ENCODE results near the gene KCNMA1. TPM values are rescaled to one million over a fixed set of nuclear protein-coding genes. Genes with fewer than 3 reads are reported as not detected.

Gene KCNMA1
- total RNA-seq, 1 donor from 2014 or later: 95.5 TPM

GRCh38 chr10:77351386-77351785 lies 286.2 kb downstream of the KCNMA1 start:
- H3K27me3 Mint-ChIP-seq (ENCODE audit: unreplicated experiment): no peaks in the 10 kb centered on the region
- no peaks in the 10 kb centered on the region for H3K9me3 Mint-ChIP-seq (ENCODE audit: unreplicated experiment)
- H3K4me1 Mint-ChIP-seq (ENCODE audit: unreplicated experiment): peaks cover 44% of the 10 kb centered on the region
- H3K36me3 Mint-ChIP-seq (ENCODE audit: unreplicated experiment): peaks cover 3% of the 10 kb centered on the region
- DNase-seq (ENCODE audit: extremely low spot score, unreplicated experiment): no peak
- no peak overlapping the region for H3K4me3 Mint-ChIP-seq (ENCODE audit: unreplicated experiment)
- peak overlapping the region; percentile 76 for H3K27ac Mint-ChIP-seq (ENCODE audit: unreplicated experiment)
- no peak for TF ChIP-seq CTCF (IDR thresholded peaks at IDR 0.05)

GRCh38 chr10:77350711-77351119 lies 286.9 kb downstream of the KCNMA1 start:
- Mint-ChIP-seq H3K36me3 (ENCODE audit: unreplicated experiment) (peaks cover 5% of the 10 kb centered on the region), H3K27me3 (ENCODE audit: unreplicated experiment) (no peaks in the 10 kb centered on the region), H3K4me1 (ENCODE audit: unreplicated experiment) (peaks cover 38% of the 10 kb centered on the region), H3K4me3 (ENCODE audit: unreplicated experiment) (no peak overlapping the region), H3K9me3 (ENCODE audit: unreplicated experiment) (no peaks in the 10 kb centered on the region), H3K27ac (ENCODE audit: unreplicated experiment) (peak overlapping the region; percentile 76)
- TF ChIP-seq CTCF (IDR thresholded peaks at IDR 0.05): no peak
- no peak for DNase-seq (ENCODE audit: extremely low spot score, unreplicated experiment)

GRCh38 chr10:77350134-77350533 lies 287.5 kb downstream of the KCNMA1 start:
- DNase-seq (ENCODE audit: extremely low spot score, unreplicated experiment): no peak
- no peak for TF ChIP-seq CTCF (IDR thresholded peaks at IDR 0.05)
- H3K9me3 Mint-ChIP-seq (ENCODE audit: unreplicated experiment): no peaks in the 10 kb centered on the region
- H3K4me3 Mint-ChIP-seq (ENCODE audit: unreplicated experiment): no peak overlapping the region
- peaks cover 32% of the 10 kb centered on the region for H3K4me1 Mint-ChIP-seq (ENCODE audit: unreplicated experiment)
- peak overlapping the region; percentile 76 for H3K27ac Mint-ChIP-seq (ENCODE audit: unreplicated experiment)
- no peaks in the 10 kb centered on the region for H3K27me3 Mint-ChIP-seq (ENCODE audit: unreplicated experiment)
- peaks cover 5% of the 10 kb centered on the region for H3K36me3 Mint-ChIP-seq (ENCODE audit: unreplicated experiment)

- no peaks in the 10 kb centered on the region for H3K27me3 Mint-ChIP-seq (ENCODE audit: unreplicated experiment)
These were observed 288.4 kb downstream of the KCNMA1 start for GRCh38 chr10:77349226-77349625.

GRCh38 chr10:77348751-77349150 lies 288.9 kb downstream of the KCNMA1 start:
- Mint-ChIP-seq H3K27ac (ENCODE audit: unreplicated experiment) (no peak overlapping the region), H3K9me3 (ENCODE audit: unreplicated experiment) (no peaks in the 10 kb centered on the region), H3K27me3 (ENCODE audit: unreplicated experiment) (no peaks in the 10 kb centered on the region), H3K4me1 (ENCODE audit: unreplicated experiment) (peaks cover 30% of the 10 kb centered on the region), H3K4me3 (ENCODE audit: unreplicated experiment) (no peak overlapping the region), H3K36me3 (ENCODE audit: unreplicated experiment) (peaks cover 5% of the 10 kb centered on the region)
- no peak for DNase-seq (ENCODE audit: extremely low spot score, unreplicated experiment)
- no peak for TF ChIP-seq CTCF (IDR thresholded peaks at IDR 0.05)

More at GRCh38 chr10:77349226-77349625, 288.4 kb downstream of the KCNMA1 start:
- Mint-ChIP-seq H3K9me3 (ENCODE audit: unreplicated experiment) (no peaks in the 10 kb centered on the region), H3K36me3 (ENCODE audit: unreplicated experiment) (peaks cover 5% of the 10 kb centered on the region), H3K27ac (ENCODE audit: unreplicated experiment) (no peak overlapping the region), H3K4me1 (ENCODE audit: unreplicated experiment) (peaks cover 30% of the 10 kb centered on the region), H3K4me3 (ENCODE audit: unreplicated experiment) (no peak overlapping the region)
- DNase-seq (ENCODE audit: extremely low spot score, unreplicated experiment): no peak
- TF ChIP-seq CTCF (IDR thresholded peaks at IDR 0.05): no peak

All from osteocyte (in vitro differentiated cells).